ENCODE data around the gene YDJC.

DNA sequence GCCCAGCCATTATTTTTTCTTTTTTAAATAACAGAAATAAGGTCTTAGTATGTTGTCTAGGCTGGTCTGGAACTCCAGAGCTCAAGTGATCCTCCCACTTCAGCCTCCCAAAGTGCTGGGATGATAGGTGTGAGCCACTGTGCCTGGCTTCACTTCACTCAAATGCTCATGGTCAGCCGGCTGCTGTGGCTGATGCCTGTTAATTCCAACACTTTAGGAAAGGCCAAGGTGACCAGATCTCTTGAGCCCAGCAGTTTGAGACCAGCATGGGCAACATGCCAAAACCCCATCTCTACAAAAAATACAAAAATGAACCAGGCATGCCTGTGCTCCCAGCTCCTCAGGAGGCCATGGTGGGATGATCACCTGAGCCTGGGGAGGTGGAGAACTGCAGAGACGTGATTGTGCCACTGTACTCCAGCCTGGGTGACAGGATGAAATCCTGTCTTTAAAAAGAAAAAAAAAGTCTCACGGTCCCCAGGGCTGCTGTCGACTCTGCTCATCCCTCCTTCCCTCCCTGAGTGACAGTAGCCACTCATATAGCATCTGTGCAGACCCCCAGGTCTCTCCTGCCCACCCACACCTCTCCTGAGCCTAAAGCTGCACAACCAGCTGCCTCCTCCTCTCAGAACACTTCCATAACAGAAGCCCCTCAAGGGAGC, 3.6 kb downstream of the YDJC start:
- TF ChIP-seq EZH2 (IDR thresholded peaks at IDR 0.05; ENCODE audit: low read depth) = no peak
- TF ChIP-seq, protein P1, sequence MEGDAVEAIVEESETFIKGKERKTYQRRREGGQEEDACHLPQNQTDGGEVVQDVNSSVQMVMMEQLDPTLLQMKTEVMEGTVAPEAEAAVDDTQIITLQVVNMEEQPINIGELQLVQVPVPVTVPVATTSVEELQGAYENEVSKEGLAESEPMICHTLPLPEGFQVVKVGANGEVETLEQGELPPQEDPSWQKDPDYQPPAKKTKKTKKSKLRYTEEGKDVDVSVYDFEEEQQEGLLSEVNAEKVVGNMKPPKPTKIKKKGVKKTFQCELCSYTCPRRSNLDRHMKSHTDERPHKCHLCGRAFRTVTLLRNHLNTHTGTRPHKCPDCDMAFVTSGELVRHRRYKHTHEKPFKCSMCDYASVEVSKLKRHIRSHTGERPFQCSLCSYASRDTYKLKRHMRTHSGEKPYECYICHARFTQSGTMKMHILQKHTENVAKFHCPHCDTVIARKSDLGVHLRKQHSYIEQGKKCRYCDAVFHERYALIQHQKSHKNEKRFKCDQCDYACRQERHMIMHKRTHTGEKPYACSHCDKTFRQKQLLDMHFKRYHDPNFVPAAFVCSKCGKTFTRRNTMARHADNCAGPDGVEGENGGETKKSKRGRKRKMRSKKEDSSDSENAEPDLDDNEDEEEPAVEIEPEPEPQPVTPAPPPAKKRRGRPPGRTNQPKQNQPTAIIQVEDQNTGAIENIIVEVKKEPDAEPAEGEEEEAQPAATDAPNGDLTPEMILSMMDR (conservative IDR thresholded peaks at IDR 0.05) = no peak
